Measurements from ENCODE around the gene UNC13B. TPM values are rescaled to one million over a fixed set of nuclear protein-coding genes. Genes with fewer than 3 reads are reported as not detected.
"Not testable (repeated sequence)": the region's sequence is repeated elsewhere in the genome, so short reads cannot be mapped to it uniquely, and the experiment has no call there.

Gene UNC13B
- total and polyA plus RNA-seq, 2 donors (not counting 3 experiments of a cell fraction or from before 2014, with no cell fraction given): 30.1 to 46.2 TPM

DNA sequence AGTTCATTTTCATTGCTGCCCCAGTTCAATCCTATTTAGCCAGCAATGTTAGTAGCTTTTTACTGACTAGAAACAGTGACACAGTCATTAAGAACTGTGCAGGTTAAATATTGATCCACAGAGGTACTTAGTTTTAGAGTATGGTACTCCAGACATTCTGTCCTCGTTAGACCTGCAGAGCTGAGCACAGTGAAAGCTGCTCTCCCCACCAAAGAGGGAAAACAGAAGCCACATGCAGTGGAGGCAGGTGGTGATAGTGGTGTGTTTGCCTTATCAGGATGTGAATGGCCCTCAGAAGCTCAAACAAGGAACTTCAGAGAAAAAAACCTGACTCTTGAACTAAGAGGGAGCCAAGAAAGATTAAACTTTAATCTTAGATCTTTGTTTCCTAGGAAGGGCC is 75.5 kb downstream of the UNC13B start:
- no peaks in the 10 kb centered on the region for H3K36me3 ChIP-seq (ENCODE audit: control insufficient read depth in 2 of 2, extremely low read depth in 1 of 2, insufficient read depth in 2 of 2, low read length in 2 of 2)
- H3K4me2 ChIP-seq (ENCODE audit: insufficient read depth, low read length): no peak overlapping the region
- H3K4me1 ChIP-seq (ENCODE audit: control insufficient read depth, extremely low read depth, insufficient read depth, low read length): no peaks in the 10 kb centered on the region
- H3K27me3 ChIP-seq (ENCODE audit: control insufficient read depth in 2 of 2, insufficient read depth in 2 of 2, low read length in 2 of 2): no peaks in the 10 kb centered on the region
- no peaks in the 10 kb centered on the region for H3K9me1 ChIP-seq (replicated peaks; ENCODE audit: control insufficient read depth, extremely low read depth, insufficient read depth, low read length)
- BruUV-seq (replicated peaks): no TSS peak
- no peak overlapping the region for H3K27ac ChIP-seq (ENCODE audit: insufficient read depth, low read depth, low read length)
- no peak for DNase-seq (ENCODE audit: low read depth, low spot score)
- FAIRE-seq: no peak
- no peaks in the 10 kb centered on the region for H4K20me1 ChIP-seq (replicated peaks; ENCODE audit: control insufficient read depth, extremely low read depth, insufficient read depth, low read length)
- no peak for TF ChIP-seq GATA2 (IDR thresholded peaks at IDR 0.05; ENCODE audit: insufficient read depth, insufficient read length, low read depth, low read length)
- TF ChIP-seq, protein P1, sequence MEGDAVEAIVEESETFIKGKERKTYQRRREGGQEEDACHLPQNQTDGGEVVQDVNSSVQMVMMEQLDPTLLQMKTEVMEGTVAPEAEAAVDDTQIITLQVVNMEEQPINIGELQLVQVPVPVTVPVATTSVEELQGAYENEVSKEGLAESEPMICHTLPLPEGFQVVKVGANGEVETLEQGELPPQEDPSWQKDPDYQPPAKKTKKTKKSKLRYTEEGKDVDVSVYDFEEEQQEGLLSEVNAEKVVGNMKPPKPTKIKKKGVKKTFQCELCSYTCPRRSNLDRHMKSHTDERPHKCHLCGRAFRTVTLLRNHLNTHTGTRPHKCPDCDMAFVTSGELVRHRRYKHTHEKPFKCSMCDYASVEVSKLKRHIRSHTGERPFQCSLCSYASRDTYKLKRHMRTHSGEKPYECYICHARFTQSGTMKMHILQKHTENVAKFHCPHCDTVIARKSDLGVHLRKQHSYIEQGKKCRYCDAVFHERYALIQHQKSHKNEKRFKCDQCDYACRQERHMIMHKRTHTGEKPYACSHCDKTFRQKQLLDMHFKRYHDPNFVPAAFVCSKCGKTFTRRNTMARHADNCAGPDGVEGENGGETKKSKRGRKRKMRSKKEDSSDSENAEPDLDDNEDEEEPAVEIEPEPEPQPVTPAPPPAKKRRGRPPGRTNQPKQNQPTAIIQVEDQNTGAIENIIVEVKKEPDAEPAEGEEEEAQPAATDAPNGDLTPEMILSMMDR (IDR thresholded peaks at IDR 0.05; ENCODE audit: extremely low read depth in 1 of 2, insufficient read depth in 1 of 2, low read depth in 1 of 2, low read length in 2 of 2): no peak
- no peak for TF ChIP-seq EZH2 (IDR thresholded peaks at IDR 0.05; ENCODE audit: borderline replicate concordance, low read depth, low read length, severe bottlenecking)
- dilution Hi-C loops (cut with MboI; ENCODE audit: extremely low pct_ligation_motif_present, low sequenced_read_pairs): no loop called here
- intact Hi-C loops (cut with micrococcal nuclease): no loop called here
- no peak overlapping the region for H3K4me3 ChIP-seq (replicated peaks in 1 of 3; ENCODE audit: insufficient read depth in 1 of 3, low read depth in 1 of 3, low read length in 3 of 3)
- no peaks in the 10 kb centered on the region for H3K79me2 ChIP-seq (ENCODE audit: control insufficient read depth, insufficient read depth, low read length)
- POLR2A ChIA-PET: no interaction called here
- H2AFZ ChIP-seq (ENCODE audit: low read depth, low read length): no peak overlapping the region
- CTCF ChIA-PET: no interaction called here
- no peak overlapping the region for H3K9ac ChIP-seq (replicated peaks; ENCODE audit: extremely low read depth, insufficient read depth, low read length)
- no peaks in the 10 kb centered on the region for H3K9me3 ChIP-seq (replicated peaks; ENCODE audit: control insufficient read depth, insufficient read depth, low read length)

DNA sequence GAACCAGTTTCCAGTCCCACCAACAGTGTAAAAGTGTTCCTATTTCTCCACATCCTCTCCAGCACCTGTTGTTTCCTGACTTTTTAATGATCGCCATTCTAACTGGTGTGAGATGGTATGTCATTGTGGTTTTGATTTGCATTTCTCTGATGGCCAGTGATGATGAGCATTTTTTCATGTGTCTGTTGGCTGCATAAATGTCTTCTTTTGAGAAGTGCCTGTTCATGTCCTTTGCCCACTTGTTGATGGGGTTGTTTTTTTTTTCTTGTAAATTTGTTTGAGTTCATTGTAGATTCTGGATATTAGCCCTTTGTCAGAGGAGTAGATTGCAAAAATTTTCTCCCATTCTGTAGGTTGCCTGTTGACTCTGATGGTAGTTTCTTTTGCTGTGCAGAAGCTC is 84.1 kb downstream of the UNC13B start:
- H2AFZ ChIP-seq (ENCODE audit: low read depth, low read length); POLR2A ChIA-PET; H3K9me3 ChIP-seq (replicated peaks; ENCODE audit: control insufficient read depth, insufficient read depth, low read length); H4K20me1 ChIP-seq (replicated peaks; ENCODE audit: control insufficient read depth, extremely low read depth, insufficient read depth, low read length); dilution Hi-C loops (cut with MboI; ENCODE audit: extremely low pct_ligation_motif_present, low sequenced_read_pairs); CTCF ChIA-PET; H3K9me1 ChIP-seq (replicated peaks; ENCODE audit: control insufficient read depth, extremely low read depth, insufficient read depth, low read length); H3K4me2 ChIP-seq (ENCODE audit: insufficient read depth, low read length); H3K4me1 ChIP-seq (ENCODE audit: control insufficient read depth, extremely low read depth, insufficient read depth, low read length); H3K9ac ChIP-seq (replicated peaks; ENCODE audit: extremely low read depth, insufficient read depth, low read length); H3K4me3 ChIP-seq (replicated peaks in 1 of 3; ENCODE audit: insufficient read depth in 1 of 3, low read depth in 1 of 3, low read length in 3 of 3); DNase-seq (ENCODE audit: low read depth, low spot score); FAIRE-seq; H3K79me2 ChIP-seq (ENCODE audit: control insufficient read depth, insufficient read depth, low read length); H3K36me3 ChIP-seq (ENCODE audit: control insufficient read depth in 2 of 2, extremely low read depth in 1 of 2, insufficient read depth in 2 of 2, low read length in 2 of 2); BruUV-seq (replicated peaks); intact Hi-C loops (cut with micrococcal nuclease); H3K27ac ChIP-seq (ENCODE audit: insufficient read depth, low read depth, low read length); H3K27me3 ChIP-seq (ENCODE audit: control insufficient read depth in 2 of 2, insufficient read depth in 2 of 2, low read length in 2 of 2): not testable (repeated sequence)

All from endothelial cell of umbilical vein (primary cell).